Measurements from ENCODE around the gene STX1B.

Gene STX1B

GRCh38 chr16:31001507-31002249 is 8.8 kb downstream of the STX1B start:
- no peak overlapping the region for H3K4me3 ChIP-seq (ENCODE audit: low read depth, low read length)

GRCh38 chr16:31000671-31001382 is 9.6 kb downstream of the STX1B start:
- no peak for DNase-seq (ENCODE audit: low read depth)
- no peak for TF ChIP-seq CTCF (conservative IDR thresholded peaks at IDR 0.05; ENCODE audit: low read depth, low read length)
- H3K4me3 ChIP-seq (ENCODE audit: low read depth, low read length) = no peak overlapping the region

More at GRCh38 chr16:31001507-31002249, 8.8 kb downstream of the STX1B start:
- TF ChIP-seq CTCF (conservative IDR thresholded peaks at IDR 0.05; ENCODE audit: low read depth, low read length) = no peak
- no peak for DNase-seq (ENCODE audit: low read depth)

- H3K4me3 ChIP-seq (ENCODE audit: low read depth, low read length) = no peak overlapping the region
- no peak for TF ChIP-seq CTCF (conservative IDR thresholded peaks at IDR 0.05; ENCODE audit: low read depth, low read length)
- no peak for DNase-seq (ENCODE audit: low read depth)
Observed at GRCh38 chr16:30998852-30999761, 11.3 kb downstream of the STX1B start.

GRCh38 chr16:30997725-30998711 is 12.4 kb downstream of the STX1B start:
- TF ChIP-seq CTCF (conservative IDR thresholded peaks at IDR 0.05; ENCODE audit: low read depth, low read length) = no peak
- peak overlapping the region; percentile 65 for H3K4me3 ChIP-seq (ENCODE audit: low read depth, low read length)
- peak; percentile 77 for DNase-seq (ENCODE audit: low read depth)

GRCh38 chr16:30996985-30997724 is 13.3 kb downstream of the STX1B start:
- peak; percentile 78 for DNase-seq (ENCODE audit: low read depth)
- TF ChIP-seq CTCF (conservative IDR thresholded peaks at IDR 0.05; ENCODE audit: low read depth, low read length) = no peak
- peak overlapping the region; percentile 65 for H3K4me3 ChIP-seq (ENCODE audit: low read depth, low read length)

All from choroid plexus epithelial cell (primary cell).